IMR-90 (cell line): ENCODE data around the gene NRXN2. TPM values are rescaled to one million over a fixed set of nuclear protein-coding genes. Genes with fewer than 3 reads are reported as not detected.

Experiments used
- ATAC-seq: fragments of 200-7000 bp; cut with Tn5 transposase; 2 replicates; pipeline ENCODE4 v1.9.1; 2020; ENCODE audit warnings: low read depth, mild to moderate bottlenecking, moderate library complexity
- BruUV-seq: library from RNA; stranded (reverse); fragments of 400-500 nt; replicated peaks from 2 replicates; lab custom pipeline; 2021; lab: Mats Ljungman, UMichigan
- CTCF ChIA-PET: fragments of 300-600 bp; formaldehyde crosslinking; extraction: SDS; loops from one replicate; lab custom pipeline; 2021; ENCODE audit warnings: antibody characterized with exemption; lab: Yijun Ruan, JAX
- POLR2A ChIA-PET: fragments of 300-600 bp; sonication (Branson Sonifier 250); formaldehyde crosslinking; loops from one replicate; lab custom pipeline; 2022; ENCODE audit warnings: antibody characterized with exemption; ENCODE audit not compliant: unreplicated experiment; lab: Charles Lee
- DNase-seq: peaks from one replicate; pipeline ENCODE4 v3.0.0; 2013
- H2AFZ ChIP-seq: replicated peaks from 2 replicates; pipeline ENCODE3; 2013; ENCODE audit warnings: low read length, mild to moderate bottlenecking; ENCODE audit not compliant: poor library complexity
- H2AK5ac ChIP-seq: 2 replicates; pipeline ENCODE4 v1.6.1; 2013; ENCODE audit warnings: low read depth, low read length, inconsistent platforms
- H2AK9ac ChIP-seq: replicated peaks from 2 replicates; pipeline ENCODE3; 2013; ENCODE audit warnings: mild to moderate bottlenecking, low read depth, low read length, moderate library complexity; ENCODE audit not compliant: poor library complexity
- H2BK120ac ChIP-seq: 2 replicates; pipeline ENCODE4 v1.6.1; 2013; ENCODE audit warnings: low read depth, low read length, inconsistent platforms
- H2BK15ac ChIP-seq: 3 replicates; pipeline ENCODE4 v1.6.1; 2013; ENCODE audit warnings: low read depth, low read length, inconsistent platforms
- H2BK20ac ChIP-seq: 2 replicates; pipeline ENCODE4 v1.6.1; 2013; ENCODE audit warnings: low read depth, mild to moderate bottlenecking, inconsistent platforms, low read length, moderate library complexity
- H2BK5ac ChIP-seq: 2 replicates; pipeline ENCODE4 v1.6.1; 2013; ENCODE audit warnings: mild to moderate bottlenecking, low read depth, low read length, inconsistent platforms; ENCODE audit not compliant: poor library complexity, severe bottlenecking
- H3K14ac ChIP-seq: replicated peaks from 2 replicates; pipeline ENCODE4 v1.6.1; 2013; ENCODE audit warnings: low read depth, low read length, inconsistent platforms
- H3K18ac ChIP-seq: 2 replicates; pipeline ENCODE4 v1.6.1; 2013; ENCODE audit warnings: low read depth, low read length, control low read depth
- H3K23ac ChIP-seq: 2 replicates; pipeline ENCODE4 v1.6.1; 2013; ENCODE audit warnings: low read depth, low read length, inconsistent platforms
- H3K27ac ChIP-seq: 2 replicates; pipeline ENCODE4 v1.5.1; 2013; ENCODE audit warnings: mild to moderate bottlenecking, control low read depth, low read length; ENCODE audit not compliant: insufficient read depth
- H3K27me3 ChIP-seq: 2 replicates; pipeline ENCODE4 v1.6.1; 2013; ENCODE audit warnings: low read length; ENCODE audit not compliant: control insufficient read depth, insufficient read depth
- H3K36me3 ChIP-seq: 2 replicates; pipeline ENCODE4 v1.6.1; 2013; ENCODE audit warnings: low read length, mixed read lengths; ENCODE audit not compliant: control insufficient read depth, insufficient read depth
- H3K4ac ChIP-seq: 2 replicates; pipeline ENCODE4 v1.6.1; 2013; ENCODE audit warnings: low read depth, low read length, inconsistent platforms
- H3K4me1 ChIP-seq: 2 replicates; pipeline ENCODE4 v1.6.1; 2013; ENCODE audit warnings: low read length, mixed read lengths; ENCODE audit not compliant: control insufficient read depth, insufficient read depth
- H3K4me2 ChIP-seq: 2 replicates; pipeline ENCODE4 v1.6.1; 2013; ENCODE audit warnings: low read depth, mild to moderate bottlenecking, control low read depth, low read length, moderate library complexity
- H3K4me3 ChIP-seq: 2 replicates; pipeline ENCODE4 v1.5.1; 2013; ENCODE audit warnings: low read depth, mild to moderate bottlenecking, control low read depth, low read length, moderate library complexity; ENCODE audit not compliant: insufficient read depth
- H3K56ac ChIP-seq: 2 replicates; pipeline ENCODE4 v1.6.1; 2013; ENCODE audit warnings: low read length, inconsistent platforms; ENCODE audit not compliant: insufficient read depth; ENCODE audit errors: extremely low read depth
- H3K79me1 ChIP-seq, 2 experiments: 2 replicates each; pipeline ENCODE4 v1.6.1; 2013; ENCODE audit warnings: low read length in 2 of 2, inconsistent platforms in 1 of 2, low read depth in 1 of 2
- H3K9ac ChIP-seq: 2 replicates; pipeline ENCODE4 v1.6.1; 2013; ENCODE audit warnings: low read depth, low read length, control low read depth
- H3K9me1 ChIP-seq: 2 replicates; pipeline ENCODE4 v1.6.1; 2013; ENCODE audit warnings: low read length, inconsistent platforms; ENCODE audit not compliant: insufficient read depth
- H3K9me3 ChIP-seq: 2 replicates; pipeline ENCODE4 v1.6.1; 2013; ENCODE audit warnings: low read length; ENCODE audit not compliant: control insufficient read depth, insufficient read depth
- H4K20me1 ChIP-seq: 2 replicates; pipeline ENCODE4 v1.6.1; 2013; ENCODE audit warnings: low read length, inconsistent platforms; ENCODE audit not compliant: insufficient read depth
- H4K5ac ChIP-seq: 2 replicates; pipeline ENCODE4 v1.6.1; 2013; ENCODE audit warnings: mild to moderate bottlenecking, low read depth, low read length, control low read depth
- H4K8ac ChIP-seq, 2 experiments: 2 replicates each; pipeline ENCODE4 v1.6.1; 2013; ENCODE audit warnings: low read depth in 2 of 2, low read length in 2 of 2, control low read depth in 1 of 2, inconsistent platforms in 1 of 2
- H4K91ac ChIP-seq: 2 replicates; pipeline ENCODE4 v1.6.1; 2013; ENCODE audit warnings: low read depth, low read length, inconsistent platforms; ENCODE audit not compliant: insufficient read depth
- BHLHE40 ChIP-seq: fragments of 150-350 bp; IDR thresholded peaks from 2 replicates; pipeline ENCODE4 v1.6.1; 2016; ENCODE audit warnings: mild to moderate bottlenecking, low read depth, low read length
- CEBPB ChIP-seq: IDR thresholded peaks from 2 replicates; pipeline ENCODE4 v1.6.1; 2012; ENCODE audit warnings: low read depth, low read length, improper control_type of control experiment
- CHD1 ChIP-seq: IDR thresholded peaks from 2 replicates; pipeline ENCODE4 v1.6.1; 2012; ENCODE audit warnings: low read depth, low read length, improper control_type of control experiment
- FOS ChIP-seq: fragments of 150-350 bp; IDR thresholded peaks from 2 replicates; pipeline ENCODE4 v1.6.1; 2016; ENCODE audit warnings: low read depth, low read length
- MAFK ChIP-seq: IDR thresholded peaks from 2 replicates; pipeline ENCODE4 v1.6.1; 2012; ENCODE audit warnings: low read depth, low read length, improper control_type of control experiment
- MAZ ChIP-seq: IDR thresholded peaks from 2 replicates; pipeline ENCODE4 v1.6.1; 2012; ENCODE audit warnings: low read depth, mild to moderate bottlenecking, low read length, improper control_type of control experiment, moderate library complexity, borderline replicate concordance
- MXI1 ChIP-seq: IDR thresholded peaks from 2 replicates; pipeline ENCODE4 v1.6.1; 2012; ENCODE audit warnings: low read depth, mild to moderate bottlenecking, low read length, moderate library complexity, borderline replicate concordance
- NFE2L2 ChIP-seq: fragments of 150-350 bp; IDR thresholded peaks from 2 replicates; pipeline ENCODE4 v1.6.1; 2016; ENCODE audit warnings: low read depth, mild to moderate bottlenecking, low read length
- POLR2A ChIP-seq: IDR thresholded peaks from 2 replicates; pipeline ENCODE4 v1.6.1; 2012; ENCODE audit warnings: mild to moderate bottlenecking, low read depth, low read length
- RAD21 ChIP-seq: IDR thresholded peaks from 2 replicates; pipeline ENCODE4 v1.6.1; 2012; ENCODE audit warnings: low read length, improper control_type of control experiment
- RCOR1 ChIP-seq: IDR thresholded peaks from 2 replicates; pipeline ENCODE4 v1.6.1; 2012; ENCODE audit warnings: mild to moderate bottlenecking, low read length, improper control_type of control experiment; ENCODE audit not compliant: insufficient replicate concordance
- RFX5 ChIP-seq: IDR thresholded peaks from 2 replicates; pipeline ENCODE4 v1.8.0; 2012; ENCODE audit warnings: low read depth, mild to moderate bottlenecking, low read length, moderate library complexity
- SMC3 ChIP-seq: fragments of 150-350 bp; IDR thresholded peaks from 2 replicates; pipeline ENCODE4 v1.6.1; 2016; ENCODE audit warnings: low read depth, mild to moderate bottlenecking, antibody characterized with exemption, low read length, moderate library complexity
- WGBS, 2 experiments: methylation state at CpG; one replicate each; pipeline versions ENCODE4 v1.1.5 to v1.1.7; 2013; ENCODE audit warnings: missing lambda C conversion rate in 2 of 2; ENCODE audit not compliant: insufficient read length in 1 of 2; ENCODE audit errors: extremely low coverage in 2 of 2; 5-methylcytosine and 5-hydroxymethylcytosine counted together
- dilution Hi-C: fragments of 300-500 bp; cut with HindIII; formaldehyde crosslinking; loops from one replicate; pipeline ENCODE4 v1.14.3; 2018; ENCODE audit warnings: low sequenced_read_pairs; ENCODE audit not compliant: unreplicated experiment
- in situ Hi-C: fragments of 300-500 bp; cut with MboI; formaldehyde crosslinking; loops from 3 replicates; pipeline ENCODE4 v1.14.3; 2019; ENCODE audit warnings: low sequenced_read_pairs, inconsistent platforms, mixed read lengths
- intact Hi-C: fragments of 100-400 bp; cut with micrococcal nuclease; formaldehyde crosslinking; loops from 2 replicates; pipeline ENCODE4 v1.10.0; 2022
- polyA plus RNA-seq, 3 experiments: library from polyadenylated mRNA; depleted of rRNA; stranded (reverse); fragments of >200 nt; gene quantifications; 2 replicates each; pipeline ENCODE4 v1.2.3, GENCODE V29; 2012; ENCODE audit warnings: low replicate concordance in 1 of 3
- total RNA-seq: library from RNA; depleted of rRNA; stranded (reverse); fragments of >200 nt; gene quantifications from 2 replicates; pipeline ENCODE4 v1.2.3, GENCODE V29; 2012
- TF ChIP-seq, protein P1 (sequence below): conservative IDR thresholded peaks from 2 replicates; pipeline ENCODE4 v1.5.1; 2012; ENCODE audit warnings: mild to moderate bottlenecking, low read depth, low read length, improper control_type of control experiment
- TF ChIP-seq, protein P2 (sequence below): fragments of 150-350 bp; IDR thresholded peaks from 2 replicates; pipeline ENCODE4 v1.6.1; 2016; ENCODE audit warnings: low read depth, mild to moderate bottlenecking, low read length, moderate library complexity, borderline replicate concordance

The NRXN2 gene
- total and polyA plus RNA-seq, 2 of the 4 experiments (the other 2 are of a cell fraction): 0.18 to 0.22 TPM

DNA sequence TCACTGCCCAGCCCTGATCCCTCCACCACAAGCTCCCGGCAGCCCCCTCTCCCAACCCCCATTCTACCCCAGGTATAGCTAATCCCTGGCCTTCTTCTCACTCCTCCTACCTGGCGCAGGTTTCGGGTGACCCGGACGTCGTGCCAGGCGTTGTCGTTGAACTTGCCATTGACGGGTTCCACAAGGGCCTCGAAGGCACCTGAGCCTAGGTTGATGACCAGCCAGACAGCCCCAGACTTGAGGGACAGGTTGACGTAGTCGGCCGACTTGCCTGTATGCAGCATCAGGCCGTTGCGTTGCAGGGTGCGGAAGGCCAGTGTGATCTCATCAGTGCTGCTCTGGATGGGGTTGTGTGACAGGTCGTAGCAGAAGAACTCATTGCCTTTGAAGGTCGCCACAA is 37.5 kb downstream of the NRXN2 start:
- no peak overlapping the region for H3K4ac ChIP-seq
- no peak overlapping the region for H3K4me3 ChIP-seq
- TF ChIP-seq SMC3 (no peak), FOS (no peak), RFX5 (no peak), MAZ (no peak), POLR2A (no peak), BHLHE40 (no peak), MXI1 (no peak), CHD1 (no peak), RAD21 (no peak), NFE2L2 (no peak), CEBPB (no peak), RCOR1 (no peak), MAFK (no peak)
- TF ChIP-seq, protein P1, sequence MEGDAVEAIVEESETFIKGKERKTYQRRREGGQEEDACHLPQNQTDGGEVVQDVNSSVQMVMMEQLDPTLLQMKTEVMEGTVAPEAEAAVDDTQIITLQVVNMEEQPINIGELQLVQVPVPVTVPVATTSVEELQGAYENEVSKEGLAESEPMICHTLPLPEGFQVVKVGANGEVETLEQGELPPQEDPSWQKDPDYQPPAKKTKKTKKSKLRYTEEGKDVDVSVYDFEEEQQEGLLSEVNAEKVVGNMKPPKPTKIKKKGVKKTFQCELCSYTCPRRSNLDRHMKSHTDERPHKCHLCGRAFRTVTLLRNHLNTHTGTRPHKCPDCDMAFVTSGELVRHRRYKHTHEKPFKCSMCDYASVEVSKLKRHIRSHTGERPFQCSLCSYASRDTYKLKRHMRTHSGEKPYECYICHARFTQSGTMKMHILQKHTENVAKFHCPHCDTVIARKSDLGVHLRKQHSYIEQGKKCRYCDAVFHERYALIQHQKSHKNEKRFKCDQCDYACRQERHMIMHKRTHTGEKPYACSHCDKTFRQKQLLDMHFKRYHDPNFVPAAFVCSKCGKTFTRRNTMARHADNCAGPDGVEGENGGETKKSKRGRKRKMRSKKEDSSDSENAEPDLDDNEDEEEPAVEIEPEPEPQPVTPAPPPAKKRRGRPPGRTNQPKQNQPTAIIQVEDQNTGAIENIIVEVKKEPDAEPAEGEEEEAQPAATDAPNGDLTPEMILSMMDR: no peak
- TF ChIP-seq, protein P2, sequence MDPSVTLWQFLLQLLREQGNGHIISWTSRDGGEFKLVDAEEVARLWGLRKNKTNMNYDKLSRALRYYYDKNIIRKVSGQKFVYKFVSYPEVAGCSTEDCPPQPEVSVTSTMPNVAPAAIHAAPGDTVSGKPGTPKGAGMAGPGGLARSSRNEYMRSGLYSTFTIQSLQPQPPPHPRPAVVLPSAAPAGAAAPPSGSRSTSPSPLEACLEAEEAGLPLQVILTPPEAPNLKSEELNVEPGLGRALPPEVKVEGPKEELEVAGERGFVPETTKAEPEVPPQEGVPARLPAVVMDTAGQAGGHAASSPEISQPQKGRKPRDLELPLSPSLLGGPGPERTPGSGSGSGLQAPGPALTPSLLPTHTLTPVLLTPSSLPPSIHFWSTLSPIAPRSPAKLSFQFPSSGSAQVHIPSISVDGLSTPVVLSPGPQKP: no peak
- no peak overlapping the region for H3K14ac ChIP-seq
- H2BK15ac ChIP-seq: no peak overlapping the region
- no peak overlapping the region for H3K27ac ChIP-seq
- H3K18ac ChIP-seq: no peak overlapping the region
- no peaks in the 10 kb centered on the region for H3K79me1 ChIP-seq
- in situ Hi-C loops (no loop called here), intact Hi-C loops (no loop called here), dilution Hi-C loops (no loop called here)
- CTCF ChIA-PET: no interaction called here
- H3K9me1 ChIP-seq: no peaks in the 10 kb centered on the region
- H4K5ac ChIP-seq: no peak overlapping the region
- no peak overlapping the region for H2AK9ac ChIP-seq
- DNase-seq (no peak), ATAC-seq (no peak)
- H2AFZ ChIP-seq: peak overlapping the region; percentile 28
- H3K27me3 ChIP-seq: peaks cover 54% of the 10 kb centered on the region
- H2BK5ac ChIP-seq: no peak overlapping the region
- 83% methylated on average over 16 of the region's 18 CpGs; no CpG with 5 or more reads in 1 of the 2 experiments for WGBS, 2 experiments
- H4K91ac ChIP-seq: no peak overlapping the region
- H2AK5ac ChIP-seq: no peak overlapping the region
- no peaks in the 10 kb centered on the region for H3K9me3 ChIP-seq
- H2BK20ac ChIP-seq: no peak overlapping the region
- no peaks in the 10 kb centered on the region; the same call in 1 of the 2 replicates for H3K4me1 ChIP-seq
- no peak overlapping the region for H3K4me2 ChIP-seq
- no peak overlapping the region for H3K9ac ChIP-seq
- H2BK120ac ChIP-seq: no peak overlapping the region
- H4K8ac ChIP-seq: no peak overlapping the region
- no TSS peak for BruUV-seq
- no peaks in the 10 kb centered on the region for H4K20me1 ChIP-seq
- H3K36me3 ChIP-seq: no peaks in the 10 kb centered on the region
- no peak overlapping the region for H3K23ac ChIP-seq
- POLR2A ChIA-PET: interaction anchor here (0.6 kb wide), 1 partner anchor 118 kb away, joined by 3 read pairs; no protein-coding TSS in a partner anchor
- H3K56ac ChIP-seq: no peak overlapping the region
